Measurements from ENCODE around the gene KCNJ15.

Gene KCNJ15

DNA sequence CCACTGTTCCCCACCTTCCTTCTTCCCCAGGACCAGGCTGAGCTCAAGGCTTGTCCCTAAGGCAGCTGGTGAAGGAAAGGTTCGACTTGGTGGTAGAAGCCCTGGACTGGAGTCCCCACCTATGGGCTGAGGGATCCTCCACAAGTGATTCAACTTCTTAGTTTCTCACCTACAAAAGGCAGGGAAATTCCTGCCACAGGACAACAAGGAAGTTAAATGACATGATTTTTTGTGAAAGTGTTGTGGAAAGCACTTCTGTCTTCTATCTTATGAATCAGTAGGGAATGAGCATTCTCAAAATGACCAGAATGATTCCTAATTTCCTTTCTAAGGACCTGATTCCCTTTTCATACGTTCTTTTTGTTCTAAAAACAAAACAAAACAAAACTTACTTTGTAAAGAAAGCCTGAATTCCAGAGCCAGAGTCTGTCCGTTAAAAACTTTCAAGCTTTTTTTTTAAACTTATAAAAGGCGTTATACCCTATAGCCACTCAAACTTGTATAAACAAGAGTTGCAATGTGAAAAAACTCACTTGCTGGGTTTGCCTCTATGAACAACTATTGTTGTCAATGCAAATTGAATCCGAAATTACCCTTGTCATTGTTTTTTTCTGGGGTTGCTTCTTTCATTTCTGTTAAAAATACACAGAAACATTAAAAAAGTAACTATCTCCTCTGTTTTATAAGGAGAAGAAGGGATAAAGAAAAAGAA, 12.2 kb downstream of the KCNJ15 start:
- DNase-seq, result no peak

DNA sequence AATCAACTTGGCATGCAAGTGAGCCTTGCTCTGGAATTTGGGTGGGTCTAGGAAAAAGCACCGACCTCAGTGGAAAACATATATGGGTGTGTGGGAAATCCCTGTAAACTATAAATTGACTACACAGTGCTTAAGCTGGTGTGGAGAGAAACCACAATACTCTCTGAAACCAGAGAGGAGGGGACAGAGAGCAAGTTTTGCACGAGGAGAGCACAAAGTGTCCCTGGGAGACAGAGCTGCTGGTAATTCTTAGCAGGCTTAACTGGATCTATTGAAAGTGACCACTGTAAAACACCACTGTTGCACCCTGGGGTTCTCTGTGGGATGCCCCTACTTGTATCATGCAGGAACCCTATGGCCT, 12.8 kb downstream of the KCNJ15 start:
- no peak for DNase-seq

DNA sequence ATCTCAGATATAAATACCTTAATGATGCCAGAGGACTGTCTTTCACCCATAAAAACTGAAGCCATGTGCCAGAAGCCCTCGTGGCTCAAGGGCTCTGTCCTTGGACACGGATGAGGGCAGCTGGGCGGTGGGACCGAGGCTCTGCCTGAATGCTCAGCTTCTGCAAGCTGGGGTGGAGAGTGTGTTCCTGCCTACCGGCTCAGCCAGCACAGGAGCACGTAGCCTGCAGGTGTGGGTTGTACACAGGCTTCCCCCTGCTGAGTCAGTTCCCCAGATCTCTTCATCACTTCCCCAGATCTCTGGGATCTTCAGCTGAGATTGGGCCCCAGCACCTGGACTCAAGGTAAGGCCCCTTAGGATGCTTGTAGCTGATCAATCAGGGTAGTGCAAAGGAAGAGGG, 15.4 kb downstream of the KCNJ15 start:
- no peak for DNase-seq

DNA sequence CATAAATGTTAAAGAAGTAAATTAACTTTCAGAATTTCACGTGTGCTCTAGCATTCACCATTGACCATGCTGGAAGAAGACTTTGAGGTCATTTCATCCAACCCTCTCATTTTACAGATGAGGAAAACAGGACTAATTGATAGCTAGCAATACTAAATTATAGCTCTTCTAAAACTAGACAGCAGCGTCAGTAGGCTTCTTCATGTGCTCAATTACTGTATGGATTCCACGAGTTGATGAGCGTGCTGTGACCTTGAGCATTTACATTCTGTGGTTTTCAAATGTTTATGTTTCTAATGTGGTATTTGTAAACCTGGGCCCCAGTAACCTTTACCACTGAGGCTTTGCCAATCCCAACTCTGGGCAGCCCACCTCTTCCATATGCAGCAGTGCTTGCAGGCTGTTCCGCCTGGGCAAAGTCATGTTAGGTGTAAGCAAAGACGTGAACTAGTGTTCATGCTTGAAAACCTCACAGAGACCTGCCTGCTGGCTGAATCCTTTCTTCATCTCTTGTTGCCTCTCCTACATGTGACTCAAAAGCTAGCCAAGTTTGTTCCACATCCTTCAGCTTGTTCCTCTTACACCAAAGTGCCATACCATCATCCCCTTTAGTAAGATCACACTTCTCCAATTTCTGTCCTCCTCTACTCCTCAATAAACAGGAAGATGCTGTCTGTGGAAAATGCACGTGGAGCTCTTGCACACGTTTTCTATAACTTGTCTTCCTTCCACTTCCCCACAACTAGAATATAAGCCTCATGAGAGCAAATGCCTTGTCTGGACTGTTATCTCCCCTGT, 17.2 kb downstream of the KCNJ15 start:
- peak; percentile 6 to 25 for DNase-seq

DNA sequence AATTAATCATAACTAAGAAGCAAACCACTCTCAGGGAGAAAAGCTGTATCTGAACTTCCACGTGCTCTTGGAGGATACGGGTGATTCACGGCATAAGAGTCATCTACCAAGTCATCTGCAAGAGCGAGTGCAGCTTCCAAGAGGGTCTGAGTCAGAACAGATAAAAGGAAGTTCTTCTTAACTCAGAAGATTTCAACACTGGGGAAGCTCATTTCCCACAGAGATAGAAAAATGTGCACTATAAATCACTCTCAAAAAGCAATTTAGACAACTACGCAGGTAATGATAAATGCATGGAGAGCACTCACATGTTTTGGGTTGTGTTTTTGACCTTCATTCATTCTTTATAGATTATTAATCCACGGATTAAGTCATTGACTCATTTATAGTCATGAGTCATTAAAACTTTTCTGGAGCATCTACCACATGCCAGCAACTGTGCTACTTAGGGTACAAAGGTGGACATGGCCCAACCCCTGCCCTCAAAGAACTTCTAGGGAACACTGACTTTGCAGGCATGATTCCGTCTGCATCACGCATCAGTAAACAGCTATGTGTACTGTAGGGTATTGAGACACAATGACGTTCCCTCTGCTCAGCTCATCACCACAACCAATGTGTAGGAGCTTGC, 20.8 kb downstream of the KCNJ15 start:
- DNase-seq, result peak; percentile 18 to 71

DNA sequence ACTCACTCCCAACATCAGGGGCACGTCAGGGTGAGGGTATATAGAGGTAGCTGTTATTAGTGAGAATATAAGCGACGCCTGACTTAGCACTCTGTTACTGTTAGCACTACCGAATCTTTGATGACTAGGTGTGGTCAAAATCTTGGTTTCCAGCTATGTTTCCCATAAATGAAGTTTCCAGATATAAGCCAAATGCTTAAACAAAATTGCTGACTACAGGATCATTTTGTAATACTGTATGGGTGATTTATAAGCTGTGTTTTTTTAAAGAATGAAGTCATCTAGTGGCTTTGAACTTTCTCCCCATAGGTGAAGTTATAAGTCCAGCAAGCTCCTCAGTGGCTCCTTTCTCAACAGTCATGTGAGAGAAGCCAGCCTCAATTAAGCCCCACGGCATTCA, 23.7 kb downstream of the KCNJ15 start:
- DNase-seq, result no peak

DNA sequence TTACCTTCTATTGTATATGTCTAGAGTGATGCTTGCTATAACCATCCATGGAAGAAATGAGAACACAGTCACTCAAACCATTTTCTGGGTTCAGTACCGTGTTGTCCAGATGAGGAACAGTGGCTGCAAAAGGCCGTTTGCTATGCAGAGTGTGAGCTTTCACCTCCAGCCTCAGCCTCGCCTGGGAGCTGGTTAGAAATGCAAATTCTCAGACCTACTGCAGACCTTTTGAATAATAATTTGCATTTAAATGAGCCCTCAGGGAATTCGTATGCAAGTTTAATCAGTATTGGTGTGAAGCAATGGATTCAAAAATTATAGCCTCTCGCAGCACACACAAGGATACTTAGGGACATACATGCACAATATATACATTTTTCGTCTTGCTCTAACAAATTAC, 24.1 kb downstream of the KCNJ15 start:
- DNase-seq, result no peak

DNA sequence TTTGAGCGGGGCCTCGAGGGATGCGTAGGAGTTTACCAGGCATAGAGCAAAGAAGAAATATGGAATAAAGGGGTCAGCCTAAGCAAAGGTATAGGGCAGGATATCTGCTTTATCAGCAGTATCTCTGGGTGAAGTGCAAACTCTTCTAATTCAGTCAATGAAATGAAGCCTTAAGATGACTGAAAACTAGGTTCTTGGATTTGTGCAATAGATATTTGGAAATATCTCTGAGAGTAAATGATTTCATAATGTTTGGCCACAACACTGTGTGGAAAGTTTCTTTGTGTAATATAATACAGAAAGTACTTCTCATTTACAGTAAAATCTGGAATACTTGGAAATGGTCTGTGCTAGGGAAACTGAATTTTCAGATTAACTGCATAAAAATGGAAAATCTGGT, 26.1 kb downstream of the KCNJ15 start:
- peak in 1 of 2 donors; percentile 8 for DNase-seq

DNA sequence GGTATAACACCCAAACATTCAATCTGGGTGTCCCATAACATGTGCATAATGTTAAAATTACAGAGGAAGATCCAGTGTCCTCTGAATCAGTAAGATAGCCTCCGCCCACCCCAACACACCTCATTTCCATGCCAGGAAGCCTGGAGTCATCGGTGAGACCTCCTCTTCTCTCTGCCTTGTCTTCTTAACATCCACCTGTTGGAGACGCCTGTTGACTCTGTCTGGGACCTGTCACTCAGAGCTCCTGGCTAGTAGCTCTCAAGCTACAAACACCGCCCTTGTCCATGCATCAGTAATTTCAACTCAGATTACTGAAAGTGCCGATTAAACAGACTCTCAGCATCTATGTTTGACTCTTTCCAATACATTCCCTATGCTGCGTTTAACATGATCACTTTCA, 27.4 kb downstream of the KCNJ15 start:
- DNase-seq, result no peak

DNA sequence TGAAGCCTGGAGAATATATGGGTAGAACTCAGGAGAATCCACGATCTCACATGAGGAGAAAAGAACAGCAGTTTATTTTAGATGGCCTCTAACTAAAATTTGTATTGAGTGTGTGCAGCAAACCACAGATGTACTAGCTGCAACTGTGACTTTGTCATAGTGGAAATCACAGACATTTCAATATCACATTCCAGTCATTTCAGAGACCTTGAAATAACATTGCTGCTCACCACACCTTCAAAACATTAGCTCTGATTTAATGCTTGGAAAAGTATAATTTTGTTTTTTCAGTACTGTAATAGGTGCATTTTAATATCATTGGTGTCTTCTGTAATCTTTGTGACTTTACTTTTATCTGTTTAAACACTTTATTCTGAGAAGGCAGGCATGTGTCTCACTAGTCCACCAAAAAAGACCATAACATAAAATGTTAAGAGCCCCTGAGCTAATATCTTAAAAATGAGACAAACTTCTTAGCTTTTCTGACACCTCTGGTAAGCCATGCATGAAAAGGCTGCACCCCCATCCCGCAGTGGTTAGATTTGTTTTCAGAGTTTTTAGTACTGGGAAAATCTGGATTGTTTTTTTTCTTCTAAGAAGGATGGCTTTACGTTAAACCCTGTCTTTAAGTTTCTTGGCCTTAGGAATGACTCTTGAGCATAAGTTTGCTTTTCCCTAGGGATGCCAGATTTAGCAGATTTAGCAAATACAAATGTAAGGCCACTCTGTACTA, 30.1 kb downstream of the KCNJ15 start:
- no peak for DNase-seq

DNA sequence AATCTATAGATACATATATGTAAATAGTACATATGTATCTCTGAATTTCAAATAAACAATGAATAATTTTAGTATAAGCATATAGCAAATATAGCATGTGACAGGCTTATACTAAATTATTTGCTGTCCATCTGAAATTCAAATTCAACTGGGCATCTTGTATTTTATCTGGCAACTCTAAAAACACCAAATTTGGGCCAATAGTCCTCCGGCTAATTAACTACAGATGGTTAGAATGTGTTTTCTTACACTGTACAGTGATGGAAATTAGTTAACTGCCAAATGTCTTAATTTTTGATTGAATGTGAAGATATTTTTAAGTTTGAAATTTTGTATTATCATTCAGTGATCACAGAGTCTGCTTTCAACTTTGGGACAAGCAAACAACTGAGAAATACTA, 30.7 kb downstream of the KCNJ15 start:
- DNase-seq, result no peak

DNA sequence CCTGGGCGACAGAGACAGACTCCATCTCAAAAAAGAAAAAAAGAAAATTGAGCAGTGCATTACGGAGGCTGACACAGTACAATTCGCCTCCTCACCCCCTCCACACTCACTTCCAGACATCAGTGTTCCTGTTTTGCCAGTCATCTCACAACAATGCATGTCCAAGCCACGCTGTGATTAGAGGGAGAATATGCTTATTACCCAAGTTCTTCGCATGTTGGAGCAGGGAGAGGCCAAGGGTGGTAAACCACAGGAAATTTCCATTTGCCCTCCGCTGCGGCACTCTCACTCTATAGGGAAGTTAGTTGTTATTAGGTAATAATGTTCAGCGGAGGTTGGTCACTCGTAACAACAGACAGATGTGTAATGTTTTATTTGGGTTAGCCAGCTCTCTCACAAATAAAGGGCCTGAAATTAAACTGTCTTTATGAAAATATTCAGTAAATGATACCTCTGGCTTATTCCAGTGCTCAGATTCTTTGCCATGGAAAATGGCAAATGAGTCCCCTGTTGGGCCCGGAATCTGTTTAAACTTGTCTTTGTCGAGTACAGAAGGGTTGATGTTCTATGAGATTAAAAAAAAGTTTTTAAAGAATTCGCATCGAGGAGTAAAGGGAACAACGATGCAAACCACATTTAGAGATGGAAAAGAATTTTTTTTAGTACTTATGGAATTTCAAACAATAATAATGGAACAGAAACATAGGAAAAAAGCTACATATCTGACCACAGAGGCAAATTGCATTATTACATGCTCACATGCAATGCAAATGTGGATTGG, 33.1 kb downstream of the KCNJ15 start:
- peak; percentile 34 to 80 for DNase-seq

DNA sequence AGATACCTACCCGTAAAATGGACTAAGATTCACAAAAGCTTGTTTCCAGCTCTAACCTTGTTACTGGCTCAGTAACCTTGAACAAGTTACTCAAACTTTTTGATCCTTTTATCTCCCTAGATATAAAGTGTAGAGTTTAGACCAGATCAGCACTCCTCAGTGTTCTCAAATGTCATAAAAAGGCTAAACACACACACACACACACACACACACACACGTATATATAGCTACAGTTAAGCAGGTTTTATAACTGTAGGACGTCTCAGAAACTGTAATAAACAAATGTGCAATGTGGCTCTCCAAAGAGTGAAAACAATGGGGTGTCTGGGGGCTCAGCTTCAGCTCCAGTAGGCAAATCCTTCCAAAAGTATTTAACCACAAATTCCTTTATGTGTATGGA, 34.0 kb downstream of the KCNJ15 start:
- no peak for DNase-seq

DNA sequence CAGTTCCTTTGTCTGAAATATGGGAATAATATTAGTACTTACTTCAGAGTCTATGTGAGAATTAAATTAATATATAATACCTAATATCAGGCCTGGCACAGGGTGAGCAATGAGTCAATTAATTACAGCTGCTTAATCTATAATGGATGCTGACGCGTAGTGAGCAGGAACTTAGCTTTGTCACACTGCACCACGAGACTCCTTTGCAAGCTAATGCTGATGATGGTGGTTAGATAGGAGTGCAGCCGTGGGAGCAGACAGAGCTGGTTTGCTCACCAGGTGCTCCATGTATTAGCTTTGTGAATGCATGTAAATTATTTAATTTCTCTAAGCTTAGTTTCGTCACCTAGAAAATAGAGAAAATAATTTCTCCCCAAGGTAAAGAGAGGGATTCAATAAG, 35.1 kb downstream of the KCNJ15 start:
- no peak for DNase-seq

DNA sequence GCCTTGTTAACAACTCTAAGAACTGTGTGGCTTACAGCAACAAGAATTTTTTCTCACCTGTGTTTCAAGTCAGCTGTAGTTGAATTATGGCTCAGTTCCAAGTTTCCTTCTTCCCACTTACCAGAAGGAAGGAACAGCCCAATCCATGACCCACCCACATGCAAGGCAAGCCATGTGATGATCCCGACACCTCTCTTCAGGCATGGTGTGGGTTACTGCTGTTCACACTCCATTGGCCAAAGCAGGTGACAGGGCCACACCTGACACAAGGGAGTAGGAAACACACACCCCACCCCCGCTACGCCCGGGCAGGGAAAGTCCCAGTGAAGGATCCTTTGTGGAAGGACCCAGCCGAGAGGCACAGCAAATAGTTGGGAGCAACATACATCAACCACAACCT, 36.3 kb downstream of the KCNJ15 start:
- DNase-seq, result no peak

DNA sequence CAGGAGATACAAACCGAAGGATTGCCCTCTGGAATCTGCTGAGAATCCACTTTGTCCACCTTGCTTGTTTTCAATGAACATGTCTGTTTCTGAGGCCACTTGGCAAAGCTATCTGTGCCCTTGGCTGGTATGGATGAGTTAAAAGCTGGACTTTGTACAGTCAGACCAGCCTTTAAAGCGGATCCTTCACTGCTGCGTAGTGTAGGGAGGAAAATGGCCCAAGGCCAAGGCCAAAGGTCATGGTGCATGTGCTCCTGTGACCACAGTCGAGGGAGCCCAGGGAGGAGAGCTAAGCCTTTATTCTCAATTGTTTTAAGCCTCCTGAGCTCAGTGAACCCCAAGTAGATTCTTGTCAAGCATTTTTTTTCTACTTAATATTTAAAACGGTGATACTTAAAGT, 37.0 kb downstream of the KCNJ15 start:
- DNase-seq, result no peak

DNA sequence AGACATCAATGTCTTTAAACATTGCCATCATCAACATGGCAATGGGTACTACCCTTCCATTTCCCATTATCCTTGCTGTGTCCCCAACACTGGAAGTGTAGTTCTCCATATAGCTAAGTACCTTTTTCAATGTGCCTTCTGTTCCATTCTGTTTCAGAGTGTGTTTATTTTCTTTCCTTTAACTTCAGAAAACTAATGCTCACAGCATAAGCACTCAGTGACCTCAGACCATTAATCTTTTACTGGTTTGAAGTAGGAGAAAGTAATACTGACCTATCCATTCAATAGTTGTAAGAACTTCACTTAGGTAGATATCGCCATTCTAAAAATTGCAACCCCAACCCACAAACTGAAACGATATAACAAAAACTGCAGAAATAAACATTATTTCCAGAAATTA, 37.8 kb downstream of the KCNJ15 start:
- DNase-seq, result no peak

DNA sequence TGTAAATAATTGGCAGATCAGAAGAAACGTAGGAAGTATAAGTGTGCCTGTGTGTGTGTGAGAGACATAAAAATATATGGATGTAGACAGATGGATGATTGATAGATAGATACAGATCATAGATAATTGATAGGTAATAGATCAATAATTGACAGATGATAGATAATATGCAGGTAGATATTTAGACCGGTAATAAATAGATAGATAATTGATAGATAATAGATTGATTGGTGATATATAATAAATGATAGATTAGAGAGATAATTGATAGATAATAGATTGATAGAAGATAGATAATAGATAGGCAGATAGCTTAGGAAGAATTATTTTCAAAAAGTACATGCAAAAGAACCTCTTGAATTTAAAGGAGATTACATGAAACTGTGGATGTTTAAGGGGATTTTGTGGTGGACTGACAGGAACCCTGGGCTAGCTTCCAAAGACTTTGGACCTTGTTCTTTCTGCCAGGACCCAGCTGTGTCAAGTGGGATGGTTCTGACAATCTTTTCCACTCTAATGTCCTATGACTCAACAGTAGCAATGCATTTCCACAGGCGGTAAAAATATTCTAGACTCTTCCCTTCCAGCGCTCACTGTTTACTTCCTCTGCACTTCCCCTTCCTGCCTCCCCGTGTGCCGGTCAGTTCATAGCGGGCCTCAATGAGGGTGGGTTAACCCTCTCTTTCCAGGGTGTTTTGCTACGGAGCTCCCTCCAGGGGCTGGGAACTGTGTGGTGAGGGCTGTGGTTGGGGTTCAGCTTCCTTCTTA, 39.4 kb downstream of the KCNJ15 start:
- DNase-seq, result no peak

DNA sequence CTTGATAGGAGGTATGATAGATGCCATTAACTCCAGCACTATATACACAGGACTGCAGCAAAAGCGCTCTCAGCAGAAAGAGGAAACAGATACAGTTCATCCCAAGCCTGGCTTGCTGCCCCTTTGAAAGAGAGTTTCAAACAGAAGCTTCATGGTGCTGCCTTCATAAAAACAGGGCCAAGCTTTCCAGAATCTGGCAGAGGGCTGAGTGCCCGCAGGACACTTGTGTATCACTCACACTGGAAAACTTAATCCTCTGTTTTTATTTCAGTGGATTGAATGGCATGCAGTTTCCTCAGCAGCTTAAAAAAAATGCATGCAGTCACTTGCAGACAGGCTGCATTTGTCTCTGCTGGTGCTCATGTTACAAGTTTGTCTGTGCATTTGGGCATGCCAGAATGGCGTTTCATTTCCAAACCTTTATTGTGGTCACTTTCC, 40.4 kb downstream of the KCNJ15 start:
- DNase-seq, result no peak

DNA sequence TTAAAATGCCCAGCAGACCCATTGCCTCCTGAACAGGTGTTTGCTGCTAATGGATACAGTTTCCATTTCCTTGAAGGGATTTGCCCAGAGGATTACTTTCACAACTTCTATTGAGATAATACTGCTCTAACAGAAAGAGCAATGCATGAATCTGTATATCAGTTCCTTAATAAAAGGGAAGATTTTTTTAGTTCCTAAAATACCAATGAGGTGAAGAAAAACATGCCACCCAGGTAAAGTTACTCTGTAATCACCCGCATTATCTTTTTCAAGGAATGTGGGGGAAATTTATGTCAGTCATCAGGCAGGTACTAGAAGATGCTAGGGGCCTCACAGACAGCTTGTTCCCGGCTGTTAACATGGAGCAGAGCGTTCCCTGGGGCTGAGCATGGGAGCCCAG, 41.1 kb downstream of the KCNJ15 start:
- no peak for DNase-seq

DNA sequence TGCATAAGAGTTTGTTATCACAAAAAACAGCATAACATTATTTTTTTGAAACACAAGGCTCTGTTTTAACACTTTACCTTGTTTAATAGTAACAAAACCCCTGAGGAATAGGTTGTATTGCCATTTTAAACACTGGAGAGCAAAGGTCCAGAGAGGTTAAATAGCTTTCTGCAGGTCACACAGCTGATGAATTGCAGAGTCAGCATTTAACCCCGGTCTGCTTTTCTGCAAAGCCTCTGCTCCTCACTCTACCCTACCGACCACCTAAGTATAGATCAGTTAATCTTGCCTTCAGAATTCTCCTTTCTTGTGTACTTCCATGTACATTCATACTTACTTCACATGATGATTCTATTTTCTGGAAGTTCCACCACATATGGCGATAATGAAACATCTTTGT, 42.0 kb downstream of the KCNJ15 start:
- no peak for DNase-seq

DNA sequence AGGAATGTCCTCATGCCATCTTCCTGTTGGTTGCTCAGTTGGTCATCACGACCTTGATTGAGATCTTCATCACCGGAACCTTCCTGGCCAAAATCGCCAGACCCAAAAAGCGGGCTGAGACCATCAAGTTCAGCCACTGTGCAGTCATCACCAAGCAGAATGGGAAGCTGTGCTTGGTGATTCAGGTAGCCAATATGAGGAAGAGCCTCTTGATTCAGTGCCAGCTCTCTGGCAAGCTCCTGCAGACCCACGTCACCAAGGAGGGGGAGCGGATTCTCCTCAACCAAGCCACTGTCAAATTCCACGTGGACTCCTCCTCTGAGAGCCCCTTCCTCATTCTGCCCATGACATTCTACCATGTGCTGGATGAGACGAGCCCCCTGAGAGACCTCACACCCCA, 42.9 kb downstream of the KCNJ15 start:
- no peak for DNase-seq
